Upper lobe of left lung (tissue), 6 donors: Measurements from ENCODE around the gene DNAH1. TPM values are rescaled to one million over a fixed set of nuclear protein-coding genes. Genes with fewer than 3 reads are reported as not detected.

Source experiments
- ATAC-seq, 2 donors: fragments of 200-7000 bp; cut with Tn5 transposase; one replicate each; pipeline ENCODE4 v1.9.1; 2022; ENCODE audit warnings: mild to moderate bottlenecking in 2 of 2, moderate library complexity in 2 of 2; ENCODE audit not compliant: low FRiP score in 2 of 2
- DNase-seq, 2 donors: peaks; one replicate each; pipeline ENCODE4 v3.0.0-alpha.2; 2019 to 2020
- H3K27ac ChIP-seq, 4 donors: fragments of 200-600 bp; sonication (generic); one replicate each; pipeline ENCODE4 v1.5.1; 2016 to 2019
- H3K27me3 ChIP-seq, 4 donors: fragments of 200-600 bp; sonication (generic); one replicate each; pipeline ENCODE4 v1.5.1; 2017 to 2019
- H3K36me3 ChIP-seq, 4 donors: fragments of 200-600 bp; sonication (generic); one replicate each; pipeline ENCODE4 v1.5.1; 2016 to 2019
- H3K4me1 ChIP-seq, 4 donors: fragments of 200-600 bp; sonication (generic); one replicate each; pipeline ENCODE4 v1.5.1; 2018 to 2019
- H3K4me3 ChIP-seq, 4 donors: fragments of 200-600 bp; sonication (generic); one replicate each; pipeline ENCODE4 v1.5.1; 2017 to 2019; ENCODE audit warnings: mild to moderate bottlenecking in 2 of 4, moderate library complexity in 1 of 4
- H3K9me3 ChIP-seq, 4 donors: fragments of 200-600 bp; sonication (generic); one replicate each; pipeline ENCODE4 v1.5.1; 2018 to 2019
- EP300 ChIP-seq, 4 donors: sonication (generic); formaldehyde crosslinking; IDR thresholded peaks; one replicate each; pipeline ENCODE4 v1.5.1; 2017; ENCODE audit warnings: antibody characterized with exemption in 4 of 4, control low read depth in 2 of 4
- POLR2A ChIP-seq, 4 donors: fragments of 450-650 bp; IDR thresholded peaks; one replicate each; pipeline ENCODE4 v1.5.1; 2016 to 2017; ENCODE audit warnings: antibody characterized with exemption in 4 of 4, mild to moderate bottlenecking in 2 of 4
- POLR2AphosphoS5 ChIP-seq, 2 donors: sonication (generic); formaldehyde crosslinking; IDR thresholded peaks; one replicate each; pipeline ENCODE4 v1.5.1; 2017; ENCODE audit warnings: antibody characterized with exemption in 2 of 2
- WGBS, 2 donors: methylation state at CpG; one replicate each; pipeline ENCODE4 v1.1.5; 2017 to 2018; 5-methylcytosine and 5-hydroxymethylcytosine counted together
- total RNA-seq, 6 donors: library from RNA; depleted of rRNA in 4 of 6; stranded (reverse); fragments of >200 nt in 4 of 6; gene quantifications; one replicate each; pipeline versions ENCODE4 v1.1.0 to v1.2.1, GENCODE V29; 2016 to 2021
- TF ChIP-seq, protein P1 (sequence below), 6 experiments: fragments of 450-650 bp in 4 of 6; fragments of 200-600 bp in 2 of 6; sonication (generic) in 2 of 6; IDR thresholded peaks; one replicate each; pipeline ENCODE4 v1.5.1; 2016 to 2019; ENCODE audit warnings: antibody characterized with exemption in 6 of 6
- donor health status: DM: no; HTN: no; CAD: no; lungs with moderate emphysema.
- donor health status: DM: no; HTN: yes; CAD: no; lungs with severe emphysema.

The DNAH1 gene
- total RNA-seq, 6 donors from 2014 or later, result 10.8 to 67.1 (median 22.4) TPM

DNA sequence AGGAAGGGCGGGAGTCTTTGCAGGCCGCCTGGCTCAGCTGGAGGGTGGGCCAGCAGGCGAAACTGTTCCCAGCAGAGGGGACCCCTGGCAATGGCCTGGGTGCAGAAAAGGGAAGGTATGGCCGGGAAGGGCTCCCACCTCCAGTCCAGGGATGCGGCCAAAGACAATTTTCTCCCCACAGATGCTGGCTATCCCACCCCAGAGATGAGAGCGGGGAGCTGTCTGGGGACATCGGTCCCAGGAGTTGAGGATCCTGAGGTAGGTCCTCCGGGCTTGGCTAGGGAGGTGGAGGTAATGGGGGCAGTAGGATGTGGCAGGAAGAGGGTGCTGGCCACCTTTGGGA, 127.1 kb downstream of the DNAH1 start:
- no peak for DNase-seq
- Histone ChIP-seq H3K27ac (peak overlapping the region; percentile 32 to 78 (median 69)), H3K4me3 (peak overlapping the region; percentile 16 to 58 (median 46)), H3K9me3 (no peaks in the 10 kb centered on the region), H3K4me1 (peaks cover 16 to 45% (median 30%) of the 10 kb centered on the region in 4 donors), H3K27me3 (no peaks in the 10 kb centered on the region), H3K36me3 (peaks cover 0 to 4% (median 0%) of the 10 kb centered on the region in 4 donors)
- WGBS, 2 donors, result 85 to 87% methylated on average over 5 to 8 of the region's 8 CpGs
- TF ChIP-seq POLR2AphosphoS5 (IDR thresholded peaks at IDR 0.05) (no peak), POLR2A (IDR thresholded peaks at IDR 0.05) (no peak), EP300 (IDR thresholded peaks at IDR 0.05) (no peak)
- TF ChIP-seq, protein P1, sequence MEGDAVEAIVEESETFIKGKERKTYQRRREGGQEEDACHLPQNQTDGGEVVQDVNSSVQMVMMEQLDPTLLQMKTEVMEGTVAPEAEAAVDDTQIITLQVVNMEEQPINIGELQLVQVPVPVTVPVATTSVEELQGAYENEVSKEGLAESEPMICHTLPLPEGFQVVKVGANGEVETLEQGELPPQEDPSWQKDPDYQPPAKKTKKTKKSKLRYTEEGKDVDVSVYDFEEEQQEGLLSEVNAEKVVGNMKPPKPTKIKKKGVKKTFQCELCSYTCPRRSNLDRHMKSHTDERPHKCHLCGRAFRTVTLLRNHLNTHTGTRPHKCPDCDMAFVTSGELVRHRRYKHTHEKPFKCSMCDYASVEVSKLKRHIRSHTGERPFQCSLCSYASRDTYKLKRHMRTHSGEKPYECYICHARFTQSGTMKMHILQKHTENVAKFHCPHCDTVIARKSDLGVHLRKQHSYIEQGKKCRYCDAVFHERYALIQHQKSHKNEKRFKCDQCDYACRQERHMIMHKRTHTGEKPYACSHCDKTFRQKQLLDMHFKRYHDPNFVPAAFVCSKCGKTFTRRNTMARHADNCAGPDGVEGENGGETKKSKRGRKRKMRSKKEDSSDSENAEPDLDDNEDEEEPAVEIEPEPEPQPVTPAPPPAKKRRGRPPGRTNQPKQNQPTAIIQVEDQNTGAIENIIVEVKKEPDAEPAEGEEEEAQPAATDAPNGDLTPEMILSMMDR (IDR thresholded peaks at IDR 0.05), result no peak
- no peak for ATAC-seq

GRCh38 chr3:52443791-52444687, 127.9 kb downstream of the DNAH1 start:
- Histone ChIP-seq H3K27me3 (no peaks in the 10 kb centered on the region), H3K4me3 (peak overlapping the region; percentile 26 to 58 (median 46)), H3K36me3 (peaks cover 0 to 4% (median 0%) of the 10 kb centered on the region in 4 donors), H3K27ac (peak overlapping the region; percentile 32 to 78 (median 56)), H3K4me1 (peaks cover 10 to 37% (median 24%) of the 10 kb centered on the region in 4 donors), H3K9me3 (no peaks in the 10 kb centered on the region)
- ATAC-seq (no peak), DNase-seq (no peak)
- TF ChIP-seq POLR2A (IDR thresholded peaks at IDR 0.05), result no peak
- TF ChIP-seq POLR2AphosphoS5 (IDR thresholded peaks at IDR 0.05), result no peak
- TF ChIP-seq, protein P1 (IDR thresholded peaks at IDR 0.05), result no peak
- TF ChIP-seq EP300 (IDR thresholded peaks at IDR 0.05), result no peak
- 70 to 71% methylated on average over 22 to 23 of the region's 25 CpGs for WGBS, 2 donors

DNA sequence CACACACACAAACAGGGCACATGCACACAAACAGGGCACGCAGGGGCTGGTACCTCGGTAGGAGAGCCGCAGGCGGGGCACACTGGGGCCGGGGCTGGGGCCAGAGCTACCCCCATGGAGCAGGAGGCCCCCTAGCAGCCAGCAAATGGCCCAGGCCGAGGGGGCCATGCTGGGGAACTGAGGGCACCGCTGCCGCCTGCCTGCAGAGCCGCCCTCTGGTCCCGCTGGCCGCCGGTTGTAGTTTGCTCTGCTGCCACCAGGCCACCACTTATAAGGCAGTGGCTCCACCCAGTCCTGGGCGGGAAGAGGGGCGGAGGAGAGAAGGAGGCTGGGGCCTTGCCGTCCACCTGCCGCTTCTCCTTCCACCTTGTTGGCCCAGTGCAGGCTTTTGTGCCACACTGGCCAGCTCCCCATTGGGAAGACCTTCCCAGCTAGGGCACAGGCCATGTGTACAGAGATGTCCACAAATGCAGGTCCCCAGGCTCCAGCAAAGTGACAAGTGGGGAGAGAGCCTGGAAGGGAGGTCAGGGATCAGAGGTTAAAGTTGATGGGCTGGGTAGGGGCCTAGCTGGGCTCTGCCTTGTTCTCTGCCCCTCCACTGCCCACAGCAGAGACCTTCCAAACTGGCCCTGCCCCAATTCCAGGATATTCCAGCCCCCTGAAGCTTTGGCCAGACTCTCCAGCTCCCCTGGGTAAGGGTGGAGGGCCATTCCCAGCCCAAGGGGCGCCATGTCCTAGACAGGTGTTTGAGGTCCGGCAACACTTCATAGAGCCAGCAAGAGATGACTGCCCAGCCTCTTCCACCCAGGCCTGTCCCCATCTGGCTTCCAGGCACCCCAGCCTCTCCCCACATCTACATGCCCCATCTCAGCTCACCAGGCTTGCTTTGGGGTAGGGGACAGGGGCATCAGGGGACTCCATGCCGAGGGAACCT, 129.0 kb downstream of the DNAH1 start, which contains the start of gene SEMA3G:
Gene SEMA3G (minus strand): TSS at position 244 of the 934 bp plus-strand sequence. CDS start 76 bp downstream, at position 168.
- H3K27me3 ChIP-seq, result no peaks in the 10 kb centered on the region
- WGBS, 2 donors, result 16 to 51% methylated on average over 4 to 17 of the region's 19 CpGs
- ATAC-seq, result peak; percentile 77 to 83

GRCh38 chr3:52446042-52446441, 129.9 kb downstream of the DNAH1 start:
- H3K4me3 ChIP-seq, result no peak overlapping the region
- no peaks in the 10 kb centered on the region for H3K27me3 ChIP-seq
- TF ChIP-seq EP300 (IDR thresholded peaks at IDR 0.05), result no peak
- TF ChIP-seq POLR2AphosphoS5 (IDR thresholded peaks at IDR 0.05), result no peak
- TF ChIP-seq POLR2A (IDR thresholded peaks at IDR 0.05), result no peak
- H3K4me1 ChIP-seq, result peaks cover 15 to 26% (median 17%) of the 10 kb centered on the region in 4 donors
- DNase-seq, result no peak
- no peaks in the 10 kb centered on the region for H3K36me3 ChIP-seq
- 83 to 100% methylated on average over 1 to 4 of the region's 4 CpGs for WGBS, 2 donors
- peak overlapping the region in 2 of 4 donors; percentile 29 to 36 for H3K27ac ChIP-seq
- H3K9me3 ChIP-seq, result no peaks in the 10 kb centered on the region
- no peak for ATAC-seq

More for the DNA sequence above, 129.0 kb downstream of the DNAH1 start, which contains the start of gene SEMA3G:
- Histone ChIP-seq H3K9me3 (no peaks in the 10 kb centered on the region), H3K36me3 (no peaks in the 10 kb centered on the region), H3K27ac (peak within 1 kb of the TSS; percentile 32 to 78 (median 56)), H3K4me1 (peaks cover 12 to 27% (median 20%) of the 10 kb centered on the region in 4 donors), H3K4me3 (peak within 1 kb of the TSS; percentile 26 to 58 (median 46))
- peak; percentile 90 for DNase-seq
- TF ChIP-seq, protein P1 (IDR thresholded peaks at IDR 0.05), result peak; percentile 68 to 96 (median 92)
- peak in 2 of 4 donors; percentile 63 to 67 for TF ChIP-seq POLR2A (IDR thresholded peaks at IDR 0.05)
- TF ChIP-seq POLR2AphosphoS5 (IDR thresholded peaks at IDR 0.05), result peak; percentile 23 to 83
- no peak for TF ChIP-seq EP300 (IDR thresholded peaks at IDR 0.05)
